ENCODE results near the gene CPN1. TPM values are rescaled to one million over a fixed set of nuclear protein-coding genes. Genes with fewer than 3 reads are reported as not detected.
A peak's percentile ranks its signal among the peaks of the same experiment; 100 is the strongest.

Gene CPN1
- total and polyA plus RNA-seq, 2 donors (not counting 3 experiments of a cell fraction or from before 2014, with no cell fraction given), result not detected

GRCh38 chr10:99995269-99995668, 86.4 kb downstream of the CPN1 start:
- intact Hi-C loops (cut with micrococcal nuclease), result no loop called here
- H3K79me2 ChIP-seq (ENCODE audit: control insufficient read depth, insufficient read depth, low read length), result peaks cover 97% of the 10 kb centered on the region
- dilution Hi-C loops (cut with MboI; ENCODE audit: extremely low pct_ligation_motif_present, low sequenced_read_pairs), result no loop called here
- CTCF ChIA-PET, result interaction anchor here (1.2 to 4.1 kb wide), 8 partner anchors 8 to 54 kb away, joined by 3 to 29 read pairs (median 6); partner anchors contain the start of gene DNMBP
- H3K9me3 ChIP-seq (replicated peaks; ENCODE audit: control insufficient read depth, insufficient read depth, low read length), result no peaks in the 10 kb centered on the region
- peaks cover 11% of the 10 kb centered on the region for H4K20me1 ChIP-seq (replicated peaks; ENCODE audit: control insufficient read depth, extremely low read depth, insufficient read depth, low read length)
- no peak overlapping the region for H3K4me2 ChIP-seq (ENCODE audit: insufficient read depth, low read length)
- peaks cover 40% of the 10 kb centered on the region for H3K4me1 ChIP-seq (ENCODE audit: control insufficient read depth, extremely low read depth, insufficient read depth, low read length)
- peaks cover 0 to 12% of the 10 kb centered on the region in 2 experiments for H3K36me3 ChIP-seq (ENCODE audit: control insufficient read depth in 2 of 2, extremely low read depth in 1 of 2, insufficient read depth in 2 of 2, low read length in 2 of 2)
- H3K27me3 ChIP-seq (ENCODE audit: control insufficient read depth in 2 of 2, insufficient read depth in 2 of 2, low read length in 2 of 2), result no peaks in the 10 kb centered on the region
- no peak overlapping the region for H2AFZ ChIP-seq (ENCODE audit: low read depth, low read length)
- H3K4me3 ChIP-seq (replicated peaks in 1 of 3; ENCODE audit: insufficient read depth in 1 of 3, low read depth in 1 of 3, low read length in 3 of 3), result no peak overlapping the region
- no peak for DNase-seq (ENCODE audit: low read depth, low spot score)
- no peak overlapping the region for H3K9ac ChIP-seq (replicated peaks; ENCODE audit: extremely low read depth, insufficient read depth, low read length)
- BruUV-seq (replicated peaks), result no TSS peak
- no peak for TF ChIP-seq JUN (IDR thresholded peaks at IDR 0.05; ENCODE audit: borderline replicate concordance, insufficient read depth, insufficient read length, low read depth)
- FAIRE-seq, result no peak
- no peaks in the 10 kb centered on the region for H3K9me1 ChIP-seq (replicated peaks; ENCODE audit: control insufficient read depth, extremely low read depth, insufficient read depth, low read length)
- H3K27ac ChIP-seq (ENCODE audit: insufficient read depth, low read depth, low read length), result peak overlapping the region; percentile 20
- POLR2A ChIA-PET, result no interaction called here

GRCh38 chr10:99994801-99995200, 86.9 kb downstream of the CPN1 start:
- peak overlapping the region; percentile 66 for H3K27ac ChIP-seq (ENCODE audit: insufficient read depth, low read depth, low read length)
- ChIA-PET POLR2A (no interaction called here), CTCF (interaction anchor here (0.8 to 4.1 kb wide), 11 partner anchors 9 to 88 kb away, joined by 3 to 29 read pairs (median 4); partner anchors contain the start of gene DNMBP)
- dilution Hi-C loops (cut with MboI; ENCODE audit: extremely low pct_ligation_motif_present, low sequenced_read_pairs), result no loop called here
- no peaks in the 10 kb centered on the region for H3K27me3 ChIP-seq (ENCODE audit: control insufficient read depth in 2 of 2, insufficient read depth in 2 of 2, low read length in 2 of 2)
- H3K79me2 ChIP-seq (ENCODE audit: control insufficient read depth, insufficient read depth, low read length), result peaks cover 97% of the 10 kb centered on the region
- H3K4me2 ChIP-seq (ENCODE audit: insufficient read depth, low read length), result peak overlapping the region; percentile 51
- TF ChIP-seq JUN (IDR thresholded peaks at IDR 0.05; ENCODE audit: borderline replicate concordance, insufficient read depth, insufficient read length, low read depth) (no peak), POLR2AphosphoS5 (IDR thresholded peaks at IDR 0.05; ENCODE audit: insufficient read depth, low read depth, low read length) (peak; percentile 9)
- H2AFZ ChIP-seq (ENCODE audit: low read depth, low read length), result no peak overlapping the region
- peaks cover 13% of the 10 kb centered on the region for H4K20me1 ChIP-seq (replicated peaks; ENCODE audit: control insufficient read depth, extremely low read depth, insufficient read depth, low read length)
- H3K9me1 ChIP-seq (replicated peaks; ENCODE audit: control insufficient read depth, extremely low read depth, insufficient read depth, low read length), result no peaks in the 10 kb centered on the region
- peaks cover 40% of the 10 kb centered on the region for H3K4me1 ChIP-seq (ENCODE audit: control insufficient read depth, extremely low read depth, insufficient read depth, low read length)
- no peak overlapping the region for H3K4me3 ChIP-seq (replicated peaks in 1 of 3; ENCODE audit: insufficient read depth in 1 of 3, low read depth in 1 of 3, low read length in 3 of 3)
- peaks cover 0 to 9% of the 10 kb centered on the region in 2 experiments for H3K36me3 ChIP-seq (ENCODE audit: control insufficient read depth in 2 of 2, extremely low read depth in 1 of 2, insufficient read depth in 2 of 2, low read length in 2 of 2)
- FAIRE-seq (no peak), DNase-seq (ENCODE audit: low read depth, low spot score) (no peak)
- intact Hi-C loops (cut with micrococcal nuclease), result loop anchor here (1.0 kb wide), 1 partner anchor 12 kb away; no protein-coding TSS in a partner anchor
- no peak overlapping the region for H3K9ac ChIP-seq (replicated peaks; ENCODE audit: extremely low read depth, insufficient read depth, low read length)
- H3K9me3 ChIP-seq (replicated peaks; ENCODE audit: control insufficient read depth, insufficient read depth, low read length), result no peaks in the 10 kb centered on the region
- BruUV-seq (replicated peaks), result no TSS peak
